H1 (cell line): ENCODE results near the gene KCNQ1.

Experiments used
- BRCA1 ChIP-seq: IDR thresholded peaks from 2 replicates; pipeline ENCODE4 v1.6.1; 2012; ENCODE audit warnings: low read depth, low read length, improper control_type of control experiment
- CEBPB ChIP-seq: IDR thresholded peaks from 2 replicates; pipeline ENCODE4 v1.6.1; 2012; ENCODE audit warnings: low read depth, low read length
- EZH2 ChIP-seq: fragments of 200-600 bp; sonication (generic); IDR thresholded peaks from 2 replicates; pipeline ENCODE4 v1.7.1; 2012; ENCODE audit warnings: low read depth, mild to moderate bottlenecking, moderate library complexity, low read length, inconsistent platforms; ENCODE audit not compliant: severe bottlenecking
- SP1 ChIP-seq: IDR thresholded peaks from 2 replicates; pipeline ENCODE4 v1.6.1; 2011; ENCODE audit warnings: low read depth, low read length
- TAF1 ChIP-seq: IDR thresholded peaks from 2 replicates; pipeline ENCODE4 v1.6.1; 2011; ENCODE audit warnings: mild to moderate bottlenecking, low read depth, low read length
- TF ChIP-seq, protein P1 (sequence below), 3 experiments: IDR thresholded peaks; 1 replicate in 2 of 3; 2 replicates in 1 of 3; pipeline versions ENCODE4 v1.5.1 to v1.6.1; 2011; ENCODE audit warnings: low read length in 3 of 3, mild to moderate bottlenecking in 3 of 3, inconsistent platforms in 2 of 3, low read depth in 1 of 3, moderate library complexity in 1 of 3; ENCODE audit not compliant: insufficient read depth in 1 of 3; ENCODE audit errors: control extremely low read depth in 1 of 3

GRCh38 chr11:2580571-2581001 is 135.8 kb downstream of the KCNQ1 start:
- TF ChIP-seq, protein P1, sequence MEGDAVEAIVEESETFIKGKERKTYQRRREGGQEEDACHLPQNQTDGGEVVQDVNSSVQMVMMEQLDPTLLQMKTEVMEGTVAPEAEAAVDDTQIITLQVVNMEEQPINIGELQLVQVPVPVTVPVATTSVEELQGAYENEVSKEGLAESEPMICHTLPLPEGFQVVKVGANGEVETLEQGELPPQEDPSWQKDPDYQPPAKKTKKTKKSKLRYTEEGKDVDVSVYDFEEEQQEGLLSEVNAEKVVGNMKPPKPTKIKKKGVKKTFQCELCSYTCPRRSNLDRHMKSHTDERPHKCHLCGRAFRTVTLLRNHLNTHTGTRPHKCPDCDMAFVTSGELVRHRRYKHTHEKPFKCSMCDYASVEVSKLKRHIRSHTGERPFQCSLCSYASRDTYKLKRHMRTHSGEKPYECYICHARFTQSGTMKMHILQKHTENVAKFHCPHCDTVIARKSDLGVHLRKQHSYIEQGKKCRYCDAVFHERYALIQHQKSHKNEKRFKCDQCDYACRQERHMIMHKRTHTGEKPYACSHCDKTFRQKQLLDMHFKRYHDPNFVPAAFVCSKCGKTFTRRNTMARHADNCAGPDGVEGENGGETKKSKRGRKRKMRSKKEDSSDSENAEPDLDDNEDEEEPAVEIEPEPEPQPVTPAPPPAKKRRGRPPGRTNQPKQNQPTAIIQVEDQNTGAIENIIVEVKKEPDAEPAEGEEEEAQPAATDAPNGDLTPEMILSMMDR (IDR thresholded peaks at IDR 0.05; ENCODE audit: control extremely low read depth in 1 of 3, insufficient read depth in 1 of 3, low read depth in 1 of 3, low read length in 3 of 3), result no peak
- no peak for TF ChIP-seq SP1
- no peak for TF ChIP-seq CEBPB
- TF ChIP-seq TAF1, result no peak
- no peak for TF ChIP-seq BRCA1
- TF ChIP-seq EZH2, result no peak
